K562 (cell line): Measurements from ENCODE around the gene SPIB. TPM values are rescaled to one million over a fixed set of nuclear protein-coding genes. Genes with fewer than 3 reads are reported as not detected.
A peak's percentile ranks its signal among the peaks of the same experiment; 100 is the strongest.

Experiments used
- HOXB6 ChIP-seq: fragments of 250-450 bp; sonication (Bioruptor Pico); IDR thresholded peaks from 2 replicates; pipeline ENCODE4 v1.5.1; 2022; ENCODE audit warnings: mild to moderate bottlenecking, borderline replicate concordance
- MCM3 ChIP-seq: fragments of 450-650 bp; IDR thresholded peaks from 2 replicates; pipeline ENCODE4 v1.6.1; 2016
- RBFOX2 ChIP-seq: fragments of 200-400 bp; formaldehyde crosslinking; IDR thresholded peaks from 2 replicates; pipeline ENCODE4 v1.6.1; 2017; ENCODE audit warnings: low read depth, mild to moderate bottlenecking, low read length, moderate library complexity
- SMARCA4 ChIP-seq: fragments of 450-650 bp; IDR thresholded peaks from 2 replicates; pipeline ENCODE4 v1.6.1; 2016
- ZNF707 ChIP-seq: fragments of 250-450 bp; sonication (Bioruptor Pico); conservative IDR thresholded peaks from 2 replicates; pipeline ENCODE4 v1.8.0; 2022; ENCODE audit warnings: inconsistent platforms, mild to moderate bottlenecking, moderate library complexity
- polyA plus RNA-seq, 8 experiments: library from polyadenylated mRNA; depleted of rRNA in 4 of 8; stranded (reverse) in 5 of 8; unstranded in 3 of 8; fragments of >200 nt; fragmentation: Nextera tagmentation in 2 of 8; fragmentation: Illumina TruSeq in 1 of 8; extraction: Ambion mirVana in 2 of 8; extraction: Trizol in 1 of 8; gene quantifications; 2 replicates each; pipeline versions ENCODE4 v1.2.1 to v1.2.3, GENCODE V29; 2011 to 2014; ENCODE audit warnings: inconsistent platforms in 1 of 8, missing spikeins in 1 of 8
- total RNA-seq, 7 experiments: library from RNA; depleted of rRNA in 6 of 7; stranded (reverse); fragments of >200 nt in 6 of 7; fragmentation: Illumina TruSeq in 2 of 7; extraction: Trizol in 2 of 7; gene quantifications; 2 replicates each; pipeline versions ENCODE4 v1.2.1 to v1.2.3, GENCODE V29; 2011 to 2021; ENCODE audit warnings: low replicate concordance in 1 of 7
- TF ChIP-seq, protein P1 (sequence below): fragments of 450-650 bp; IDR thresholded peaks from 2 replicates; pipeline ENCODE4 v1.6.1; 2016; ENCODE audit warnings: low read depth
- TF ChIP-seq, protein P2 (sequence below): fragments of 250-450 bp; sonication (Bioruptor Pico); IDR thresholded peaks from 2 replicates; pipeline ENCODE4 v1.4.0; 2020; ENCODE audit warnings: mild to moderate bottlenecking, moderate library complexity
- TF ChIP-seq, protein P3 (sequence below): fragments of 250-450 bp; sonication (Bioruptor Pico); IDR thresholded peaks from 2 replicates; pipeline ENCODE4 v1.5.0; 2021; ENCODE audit warnings: mild to moderate bottlenecking, borderline replicate concordance
- TF ChIP-seq, protein P4 (sequence below): fragments of 250-450 bp; sonication (Bioruptor Pico); IDR thresholded peaks from 2 replicates; pipeline ENCODE4 v1.5.1; 2021; ENCODE audit warnings: mild to moderate bottlenecking

The SPIB gene
- total and polyA plus RNA-seq, 9 of the 15 experiments (the other 6 are each of a cell fraction or from before 2014, with no cell fraction given), result 0.06 to 1.0 (median 0.43) TPM; not detected in 1

DNA sequence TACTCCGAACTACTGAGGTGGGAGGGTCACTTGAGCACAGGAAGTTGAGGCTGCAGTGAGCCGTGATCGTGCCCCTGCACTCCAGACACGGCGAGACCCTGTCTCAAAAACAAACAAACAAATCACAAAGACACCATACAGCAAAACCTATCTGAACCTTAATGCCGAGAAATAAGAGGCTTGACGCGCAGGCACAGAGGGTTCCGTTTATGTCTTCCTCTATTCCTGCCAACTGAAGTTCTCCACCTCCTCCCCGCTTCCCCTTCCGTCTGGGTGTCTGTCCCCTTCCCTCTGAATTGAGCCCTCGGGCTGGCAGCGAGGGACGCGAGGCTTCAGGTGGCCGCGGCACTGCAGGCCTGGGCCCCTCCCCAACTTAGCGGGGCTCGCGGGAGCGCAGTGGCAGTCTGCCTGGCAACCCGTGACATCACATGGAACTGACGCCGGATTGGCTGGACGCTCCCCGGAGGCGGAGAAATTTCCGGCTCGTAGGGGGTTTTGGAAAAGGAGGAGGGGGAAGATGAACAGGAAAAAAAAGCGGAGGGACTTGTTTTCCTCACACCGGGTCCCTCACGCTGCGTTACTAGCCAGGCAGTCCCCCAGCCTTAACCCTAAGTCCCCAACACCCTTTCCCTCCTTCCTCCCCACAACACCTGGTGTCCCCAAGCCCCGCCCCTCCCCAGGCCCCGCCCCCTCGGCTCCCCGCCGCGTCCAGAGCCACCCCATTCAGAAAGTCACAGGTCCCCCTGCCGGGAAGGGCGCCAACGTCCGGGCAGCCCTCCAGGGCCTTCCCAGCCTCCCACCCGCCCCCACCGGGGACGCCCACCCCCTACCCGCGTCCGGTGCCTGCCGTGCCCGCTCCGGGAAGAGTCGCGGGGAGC lies 12.8 kb downstream of the SPIB start (continued):
- TF ChIP-seq, protein P1, sequence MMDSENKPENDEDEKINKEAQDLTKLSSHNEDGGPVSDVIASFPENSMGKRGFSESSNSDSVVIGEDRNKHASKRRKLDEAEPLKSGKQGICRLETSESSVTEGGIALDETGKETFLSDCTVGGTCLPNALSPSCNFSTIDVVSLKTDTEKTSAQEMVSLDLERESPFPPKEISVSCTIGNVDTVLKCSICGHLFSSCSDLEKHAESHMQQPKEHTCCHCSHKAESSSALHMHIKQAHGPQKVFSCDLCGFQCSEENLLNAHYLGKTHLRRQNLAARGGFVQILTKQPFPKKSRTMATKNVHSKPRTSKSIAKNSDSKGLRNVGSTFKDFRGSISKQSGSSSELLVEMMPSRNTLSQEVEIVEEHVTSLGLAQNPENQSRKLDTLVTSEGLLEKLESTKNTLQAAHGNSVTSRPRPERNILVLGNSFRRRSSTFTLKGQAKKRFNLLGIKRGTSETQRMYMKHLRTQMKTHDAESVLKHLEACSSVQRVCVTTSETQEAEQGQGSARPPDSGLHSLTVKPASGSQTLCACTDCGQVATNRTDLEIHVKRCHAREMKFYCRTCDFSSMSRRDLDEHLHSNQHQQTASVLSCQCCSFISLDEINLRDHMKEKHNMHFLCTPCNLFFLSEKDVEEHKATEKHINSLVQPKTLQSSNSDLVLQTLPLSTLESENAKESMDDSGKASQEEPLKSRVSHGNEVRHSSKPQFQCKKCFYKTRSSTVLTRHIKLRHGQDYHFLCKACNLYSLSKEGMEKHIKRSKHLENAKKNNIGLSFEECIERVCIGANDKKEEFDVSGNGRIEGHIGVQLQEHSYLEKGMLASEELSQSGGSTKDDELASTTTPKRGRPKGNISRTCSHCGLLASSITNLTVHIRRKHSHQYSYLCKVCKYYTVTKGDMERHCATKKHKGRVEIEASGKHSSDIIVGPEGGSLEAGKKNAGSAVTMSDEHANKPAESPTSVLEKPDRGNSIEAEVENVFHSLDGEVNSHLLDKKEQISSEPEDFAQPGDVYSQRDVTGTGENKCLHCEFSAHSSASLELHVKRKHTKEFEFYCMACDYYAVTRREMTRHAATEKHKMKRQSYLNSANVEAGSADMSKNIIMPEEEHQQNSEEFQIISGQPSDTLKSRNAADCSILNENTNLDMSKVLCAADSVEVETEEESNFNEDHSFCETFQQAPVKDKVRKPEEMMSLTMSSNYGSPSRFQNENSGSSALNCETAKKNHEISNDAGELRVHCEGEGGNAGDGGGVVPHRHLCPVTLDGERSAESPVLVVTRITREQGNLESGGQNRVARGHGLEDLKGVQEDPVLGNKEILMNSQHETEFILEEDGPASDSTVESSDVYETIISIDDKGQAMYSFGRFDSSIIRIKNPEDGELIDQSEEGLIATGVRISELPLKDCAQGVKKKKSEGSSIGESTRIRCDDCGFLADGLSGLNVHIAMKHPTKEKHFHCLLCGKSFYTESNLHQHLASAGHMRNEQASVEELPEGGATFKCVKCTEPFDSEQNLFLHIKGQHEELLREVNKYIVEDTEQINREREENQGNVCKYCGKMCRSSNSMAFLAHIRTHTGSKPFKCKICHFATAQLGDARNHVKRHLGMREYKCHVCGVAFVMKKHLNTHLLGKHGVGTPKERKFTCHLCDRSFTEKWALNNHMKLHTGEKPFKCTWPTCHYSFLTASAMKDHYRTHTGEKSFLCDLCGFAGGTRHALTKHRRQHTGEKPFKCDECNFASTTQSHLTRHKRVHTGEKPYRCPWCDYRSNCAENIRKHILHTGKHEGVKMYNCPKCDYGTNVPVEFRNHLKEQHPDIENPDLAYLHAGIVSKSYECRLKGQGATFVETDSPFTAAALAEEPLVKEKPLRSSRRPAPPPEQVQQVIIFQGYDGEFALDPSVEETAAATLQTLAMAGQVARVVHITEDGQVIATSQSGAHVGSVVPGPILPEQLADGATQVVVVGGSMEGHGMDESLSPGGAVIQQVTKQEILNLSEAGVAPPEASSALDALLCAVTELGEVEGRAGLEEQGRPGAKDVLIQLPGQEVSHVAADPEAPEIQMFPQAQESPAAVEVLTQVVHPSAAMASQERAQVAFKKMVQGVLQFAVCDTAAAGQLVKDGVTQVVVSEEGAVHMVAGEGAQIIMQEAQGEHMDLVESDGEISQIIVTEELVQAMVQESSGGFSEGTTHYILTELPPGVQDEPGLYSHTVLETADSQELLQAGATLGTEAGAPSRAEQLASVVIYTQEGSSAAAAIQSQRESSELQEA, result 0 out of 2 replicates have a peak, but pooled peaks have one; percentile 14
- TF ChIP-seq SMARCA4 (no peak), RBFOX2 (peak; percentile 68), ZNF707 (CRISPR knock-in tag) (no peak), HOXB6 (CRISPR knock-in tag) (no peak), MCM3 (no peak)
- TF ChIP-seq, protein P2, sequence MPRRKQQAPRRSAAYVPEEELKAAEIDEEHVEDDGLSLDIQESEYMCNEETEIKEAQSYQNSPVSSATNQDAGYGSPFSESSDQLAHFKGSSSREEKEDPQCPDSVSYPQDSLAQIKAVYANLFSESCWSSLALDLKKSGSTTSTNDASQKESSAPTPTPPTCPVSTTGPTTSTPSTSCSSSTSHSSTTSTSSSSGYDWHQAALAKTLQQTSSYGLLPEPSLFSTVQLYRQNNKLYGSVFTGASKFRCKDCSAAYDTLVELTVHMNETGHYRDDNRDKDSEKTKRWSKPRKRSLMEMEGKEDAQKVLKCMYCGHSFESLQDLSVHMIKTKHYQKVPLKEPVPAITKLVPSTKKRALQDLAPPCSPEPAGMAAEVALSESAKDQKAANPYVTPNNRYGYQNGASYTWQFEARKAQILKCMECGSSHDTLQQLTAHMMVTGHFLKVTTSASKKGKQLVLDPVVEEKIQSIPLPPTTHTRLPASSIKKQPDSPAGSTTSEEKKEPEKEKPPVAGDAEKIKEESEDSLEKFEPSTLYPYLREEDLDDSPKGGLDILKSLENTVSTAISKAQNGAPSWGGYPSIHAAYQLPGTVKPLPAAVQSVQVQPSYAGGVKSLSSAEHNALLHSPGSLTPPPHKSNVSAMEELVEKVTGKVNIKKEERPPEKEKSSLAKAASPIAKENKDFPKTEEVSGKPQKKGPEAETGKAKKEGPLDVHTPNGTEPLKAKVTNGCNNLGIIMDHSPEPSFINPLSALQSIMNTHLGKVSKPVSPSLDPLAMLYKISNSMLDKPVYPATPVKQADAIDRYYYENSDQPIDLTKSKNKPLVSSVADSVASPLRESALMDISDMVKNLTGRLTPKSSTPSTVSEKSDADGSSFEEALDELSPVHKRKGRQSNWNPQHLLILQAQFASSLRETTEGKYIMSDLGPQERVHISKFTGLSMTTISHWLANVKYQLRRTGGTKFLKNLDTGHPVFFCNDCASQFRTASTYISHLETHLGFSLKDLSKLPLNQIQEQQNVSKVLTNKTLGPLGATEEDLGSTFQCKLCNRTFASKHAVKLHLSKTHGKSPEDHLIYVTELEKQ (CRISPR knock-in tag), result no peak
- TF ChIP-seq, protein P3, sequence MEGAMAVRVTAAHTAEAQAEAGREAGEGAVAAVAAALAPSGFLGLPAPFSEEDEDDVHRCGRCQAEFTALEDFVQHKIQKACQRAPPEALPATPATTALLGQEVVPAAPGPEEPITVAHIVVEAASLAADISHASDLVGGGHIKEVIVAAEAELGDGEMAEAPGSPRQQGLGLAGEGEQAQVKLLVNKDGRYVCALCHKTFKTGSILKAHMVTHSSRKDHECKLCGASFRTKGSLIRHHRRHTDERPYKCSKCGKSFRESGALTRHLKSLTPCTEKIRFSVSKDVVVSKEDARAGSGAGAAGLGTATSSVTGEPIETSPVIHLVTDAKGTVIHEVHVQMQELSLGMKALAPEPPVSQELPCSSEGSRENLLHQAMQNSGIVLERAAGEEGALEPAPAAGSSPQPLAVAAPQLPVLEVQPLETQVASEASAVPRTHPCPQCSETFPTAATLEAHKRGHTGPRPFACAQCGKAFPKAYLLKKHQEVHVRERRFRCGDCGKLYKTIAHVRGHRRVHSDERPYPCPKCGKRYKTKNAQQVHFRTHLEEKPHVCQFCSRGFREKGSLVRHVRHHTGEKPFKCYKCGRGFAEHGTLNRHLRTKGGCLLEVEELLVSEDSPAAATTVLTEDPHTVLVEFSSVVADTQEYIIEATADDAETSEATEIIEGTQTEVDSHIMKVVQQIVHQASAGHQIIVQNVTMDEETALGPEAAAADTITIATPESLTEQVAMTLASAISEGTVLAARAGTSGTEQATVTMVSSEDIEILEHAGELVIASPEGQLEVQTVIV (CRISPR knock-in tag), result no peak
- TF ChIP-seq, protein P4, sequence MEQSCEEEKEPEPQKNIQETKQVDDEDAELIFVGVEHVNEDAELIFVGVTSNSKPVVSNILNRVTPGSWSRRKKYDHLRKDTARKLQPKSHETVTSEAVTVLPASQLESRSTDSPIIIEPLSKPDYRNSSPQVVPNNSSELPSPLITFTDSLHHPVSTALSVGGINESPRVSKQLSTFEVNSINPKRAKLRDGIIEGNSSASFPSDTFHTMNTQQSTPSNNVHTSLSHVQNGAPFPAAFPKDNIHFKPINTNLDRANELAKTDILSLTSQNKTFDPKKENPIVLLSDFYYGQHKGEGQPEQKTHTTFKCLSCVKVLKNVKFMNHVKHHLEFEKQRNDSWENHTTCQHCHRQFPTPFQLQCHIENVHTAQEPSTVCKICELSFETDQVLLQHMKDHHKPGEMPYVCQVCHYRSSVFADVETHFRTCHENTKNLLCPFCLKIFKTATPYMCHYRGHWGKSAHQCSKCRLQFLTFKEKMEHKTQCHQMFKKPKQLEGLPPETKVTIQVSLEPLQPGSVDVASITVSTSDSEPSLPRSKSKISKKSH (CRISPR knock-in tag), result no peak
